ENCODE measurements around the gene PRICKLE4.
A peak's percentile ranks its signal among the peaks of the same experiment; 100 is the strongest.

The PRICKLE4 gene, protein sequence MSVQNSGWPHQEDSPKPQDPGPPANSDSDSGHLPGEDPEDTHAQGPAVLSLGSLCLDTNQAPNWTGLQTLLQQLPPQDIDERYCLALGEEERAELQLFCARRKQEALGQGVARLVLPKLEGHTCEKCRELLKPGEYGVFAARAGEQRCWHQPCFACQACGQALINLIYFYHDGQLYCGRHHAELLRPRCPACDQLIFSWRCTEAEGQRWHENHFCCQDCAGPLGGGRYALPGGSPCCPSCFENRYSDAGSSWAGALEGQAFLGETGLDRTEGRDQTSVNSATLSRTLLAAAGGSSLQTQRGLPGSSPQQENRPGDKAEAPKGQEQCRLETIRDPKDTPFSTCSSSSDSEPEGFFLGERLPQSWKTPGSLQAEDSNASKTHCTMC

DNA sequence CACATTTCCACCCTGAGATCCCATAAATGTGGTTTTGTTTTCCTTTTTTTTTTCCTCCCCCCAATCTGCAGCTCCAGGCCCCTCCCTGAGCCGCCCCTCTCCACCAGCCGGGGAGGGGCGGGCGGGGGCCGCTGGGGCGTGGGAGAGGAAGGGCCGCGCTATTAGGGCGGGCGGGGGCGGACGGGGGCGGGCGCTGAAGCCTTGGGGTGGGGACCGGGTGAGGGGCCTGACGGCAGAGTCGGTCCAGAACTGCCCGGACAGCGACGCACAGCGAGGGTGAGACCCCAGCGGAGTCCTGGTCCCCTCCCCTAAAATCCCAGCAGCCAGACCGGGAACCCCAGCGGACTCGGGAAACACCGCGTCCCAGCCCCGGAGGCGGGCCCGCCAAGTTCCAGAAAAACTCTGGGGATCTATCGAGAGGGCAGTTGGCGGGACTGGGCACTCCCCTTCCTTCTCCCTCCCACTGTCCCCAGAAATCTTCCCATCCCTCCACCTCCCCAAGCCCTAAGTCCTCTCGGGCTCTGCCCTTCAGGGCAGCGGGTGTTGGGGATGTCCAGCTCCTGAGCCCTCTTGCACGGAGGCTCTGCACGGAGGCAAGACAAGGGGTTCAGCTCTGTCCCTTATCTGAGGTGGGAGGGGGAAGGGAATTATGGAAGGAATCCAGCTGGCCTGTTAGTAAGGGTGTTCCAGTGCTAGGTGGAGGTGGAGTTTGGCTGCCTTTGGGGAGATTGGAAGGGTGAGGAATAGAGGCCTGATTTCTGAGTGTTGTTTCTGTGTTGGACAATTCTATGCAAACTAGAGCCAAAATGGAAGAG, at the start of gene PRICKLE4:
Gene PRICKLE4 (plus strand): TSS at position 232 of the 815 bp plus-strand sequence. CDS start 2,692 bp downstream, outside the sequence.
- no peak for TF ChIP-seq CTCF (IDR thresholded peaks at IDR 0.05; ENCODE audit: low read depth, low read length)
- peak within 1 kb of the TSS; percentile 76 for H3K4me3 ChIP-seq (ENCODE audit: low read depth, low read length)

DNA sequence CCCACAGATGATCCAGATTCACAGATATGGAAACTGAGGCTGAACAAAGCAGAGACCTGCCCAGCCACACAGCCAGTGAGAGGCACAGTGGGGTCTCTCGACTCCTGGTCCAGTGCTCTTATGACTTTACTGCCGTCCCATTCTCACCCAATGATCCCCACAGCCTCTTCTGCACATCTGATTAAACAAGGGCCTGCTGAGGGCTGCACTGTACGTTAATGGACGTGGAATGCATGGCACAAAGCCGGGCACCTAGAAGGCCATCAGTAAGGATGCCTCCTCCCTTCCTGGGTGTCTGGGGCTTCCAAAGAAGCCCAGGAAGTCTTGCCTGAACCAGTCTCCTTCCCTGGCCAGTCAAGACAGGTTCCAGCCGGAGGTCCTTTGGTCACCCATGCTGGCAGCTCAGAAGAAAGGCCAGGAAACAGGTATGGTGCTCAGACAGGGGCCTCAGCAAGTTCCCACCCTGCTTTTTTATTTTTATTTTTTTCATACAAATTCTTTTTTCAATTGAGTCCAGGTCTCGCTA, 49.0 kb upstream of the PRICKLE4 start:
- H3K4me3 ChIP-seq (ENCODE audit: low read depth, low read length): no peak overlapping the region
- TF ChIP-seq CTCF (IDR thresholded peaks at IDR 0.05; ENCODE audit: low read depth, low read length): no peak

DNA sequence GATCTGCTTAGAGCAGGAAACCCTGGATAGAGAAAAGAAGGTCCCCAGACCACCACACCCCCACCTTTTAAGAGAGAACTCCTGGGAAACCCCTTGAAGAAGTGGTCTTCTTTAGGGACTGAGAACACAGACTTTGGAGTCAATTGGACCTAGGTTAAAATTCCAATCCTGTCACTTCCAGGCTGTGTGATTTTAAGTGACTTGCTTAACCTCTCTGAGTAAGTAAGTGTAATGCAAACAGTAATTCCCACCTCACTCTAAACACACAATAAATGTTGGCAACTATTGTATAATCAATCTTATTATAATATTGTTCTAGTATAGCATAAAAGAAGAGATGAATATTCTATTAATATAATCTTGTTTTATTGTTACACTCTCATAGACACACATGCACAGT, 48.4 kb upstream of the PRICKLE4 start:
- TF ChIP-seq CTCF (IDR thresholded peaks at IDR 0.05; ENCODE audit: low read depth, low read length): no peak
- H3K4me3 ChIP-seq (ENCODE audit: low read depth, low read length): no peak overlapping the region

GRCh38 chr6:41732591-41733359, 47.8 kb upstream of the PRICKLE4 start:
- no peak overlapping the region for H3K4me3 ChIP-seq (ENCODE audit: low read depth, low read length)

DNA sequence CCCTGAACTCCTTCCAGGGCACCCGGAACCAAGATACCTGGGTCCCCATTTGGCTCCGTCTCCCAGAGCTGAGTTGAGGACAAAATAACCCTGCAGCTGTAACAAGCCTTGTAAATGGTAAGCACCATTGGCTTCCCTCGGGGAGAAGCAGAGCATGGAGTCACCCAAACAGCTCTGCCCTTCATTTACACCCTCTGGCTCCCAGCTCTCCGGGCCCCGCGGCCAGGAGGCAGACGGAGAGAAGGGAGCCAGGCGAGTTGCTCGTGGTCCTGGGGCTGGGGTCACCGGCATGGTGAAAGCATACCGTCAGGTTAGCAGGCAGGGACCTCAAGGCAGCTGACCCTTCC, 47.2 kb upstream of the PRICKLE4 start:
- peak overlapping the region; percentile 71 for H3K4me3 ChIP-seq (ENCODE audit: low read depth, low read length)
- no peak for TF ChIP-seq CTCF (IDR thresholded peaks at IDR 0.05; ENCODE audit: low read depth, low read length)

More at GRCh38 chr6:41732591-41733359, 47.8 kb upstream of the PRICKLE4 start:
- no peak for TF ChIP-seq CTCF (IDR thresholded peaks at IDR 0.05; ENCODE audit: low read depth, low read length)

GRCh38 chr6:41733707-41734665, 46.6 kb upstream of the PRICKLE4 start:
- peak overlapping the region; percentile 71 for H3K4me3 ChIP-seq (ENCODE audit: low read depth, low read length)
- no peak for TF ChIP-seq CTCF (IDR thresholded peaks at IDR 0.05; ENCODE audit: low read depth, low read length)
